ENCODE measurements around the gene VPS9D1. TPM values are rescaled to one million over a fixed set of nuclear protein-coding genes. Genes with fewer than 3 reads are reported as not detected.

The VPS9D1 gene
- polyA plus RNA-seq, 2 of the 4 experiments (the other 2 are of a cell fraction) = 2.1 to 5.4 TPM

GRCh38 chr16:89697616-89698331 lies 22.9 kb downstream of the VPS9D1 start:
- Histone ChIP-seq H3K9me3 (no peaks in the 10 kb centered on the region), H3K4me1 (peaks cover 12% of the 10 kb centered on the region), H3K27ac (no peak overlapping the region), H3K4me3 (no peak overlapping the region), H3K4me2 (no peak overlapping the region)
- no peak for FAIRE-seq
- no peak for ATAC-seq
- no peak for DNase-seq (ENCODE audit: low read depth in 1 of 2, low spot score in 1 of 2)
- 94% methylated on average over 19 of the region's 32 CpGs for WGBS (ENCODE audit: missing lambda C conversion rate)
- ChIA-PET CTCF (interaction anchor here (0.5 to 4.3 kb wide), 11 partner anchors 8 to 348 kb away, joined by 3 to 33 read pairs (median 5); partner anchors contain the start of gene CPNE7), POLR2A (interaction anchor here (0.6 to 4.4 kb wide), 2 partner anchors 11 to 56 kb away, joined by 4 to 26 read pairs; partner anchors contain the start of gene CDK10)
- TF ChIP-seq HES2 (IDR thresholded peaks at IDR 0.05) (no peak), NR3C1 (IDR thresholded peaks at IDR 0.05) (no peak), MYC (IDR thresholded peaks at IDR 0.05; ENCODE audit: borderline replicate concordance, low read length) (no peak), CTCF (IDR thresholded peaks at IDR 0.05) (no peak), HEYL (CRISPR knock-in tag; IDR thresholded peaks at IDR 0.05) (no peak), RCOR1 (IDR thresholded peaks at IDR 0.05; ENCODE audit: low read depth, low read length) (no peak), ATOH8 (CRISPR knock-in tag; IDR thresholded peaks at IDR 0.05; ENCODE audit: low read depth) (no peak), ZSCAN20 (CRISPR knock-in tag; IDR thresholded peaks at IDR 0.05) (no peak), ESRRA (IDR thresholded peaks at IDR 0.05; ENCODE audit: borderline replicate concordance, low read length) (no peak), HOXB5 (CRISPR knock-in tag; IDR thresholded peaks at IDR 0.05) (no peak), TP53 (CRISPR knock-in tag; IDR thresholded peaks at IDR 0.05) (no peak), MAZ (IDR thresholded peaks at IDR 0.05; ENCODE audit: borderline replicate concordance, low read depth, low read length) (no peak), ZC3H11A (IDR thresholded peaks at IDR 0.05) (no peak), FOSB (CRISPR knock-in tag; IDR thresholded peaks at IDR 0.05) (no peak), CHD2 (IDR thresholded peaks at IDR 0.05; ENCODE audit: low read length, partially characterized antibody) (no peak), SREBF2 (IDR thresholded peaks at IDR 0.05) (no peak), NFE2L2 (conservative IDR thresholded peaks at IDR 0.05; ENCODE audit: low read length) (no peak), REST (IDR thresholded peaks at IDR 0.05) (no peak)

- CTCF ChIA-PET = interaction anchor here (0.5 to 1.8 kb wide), 5 partner anchors 9 to 163 kb away, joined by 3 to 9 read pairs (median 4); partner anchors contain the start of gene CPNE7
- no peak for TF ChIP-seq FOXS1 (CRISPR knock-in tag; IDR thresholded peaks at IDR 0.05)
- no peak for TF ChIP-seq CHD4 (IDR thresholded peaks at IDR 0.05; ENCODE audit: borderline replicate concordance)
- no peak for TF ChIP-seq ZNF302 (CRISPR knock-in tag; IDR thresholded peaks at IDR 0.05)
- TF ChIP-seq RARB (CRISPR knock-in tag; IDR thresholded peaks at IDR 0.05) = no peak
- TF ChIP-seq TFCP2L1 (CRISPR knock-in tag; IDR thresholded peaks at IDR 0.05) = no peak
- TF ChIP-seq CEBPB (IDR thresholded peaks at IDR 0.05) = no peak
- no peak for TF ChIP-seq USF2 (IDR thresholded peaks at IDR 0.05)
- TF ChIP-seq ATOH8 (CRISPR knock-in tag; IDR thresholded peaks at IDR 0.05; ENCODE audit: low read depth) = no peak
- TF ChIP-seq MAFK (IDR thresholded peaks at IDR 0.05; ENCODE audit: partially characterized antibody) = no peak
- no peak for TF ChIP-seq ESRRA (IDR thresholded peaks at IDR 0.05; ENCODE audit: borderline replicate concordance, low read length)
- TF ChIP-seq NFE2L2 (conservative IDR thresholded peaks at IDR 0.05; ENCODE audit: low read length) = no peak
- no peak for TF ChIP-seq ZSCAN20 (CRISPR knock-in tag; IDR thresholded peaks at IDR 0.05)
- DNase-seq (ENCODE audit: low read depth in 1 of 2, low spot score in 1 of 2) (no peak), ATAC-seq (no peak), FAIRE-seq (no peak)
- WGBS (ENCODE audit: missing lambda C conversion rate) = 96% methylated on average over 16 of the region's 19 CpGs
- Histone ChIP-seq H3K4me1 (peaks cover 10% of the 10 kb centered on the region), H3K4me2 (no peak overlapping the region), H3K27ac (no peak overlapping the region), H3K9me3 (no peaks in the 10 kb centered on the region), H3K4me3 (no peak overlapping the region)
- POLR2A ChIA-PET = interaction anchor here (0.6 to 4.4 kb wide), 2 partner anchors 11 to 57 kb away, joined by 4 to 26 read pairs; partner anchors contain the start of gene CDK10
These were observed 23.5 kb downstream of the VPS9D1 start for GRCh38 chr16:89697161-89697615.

Data from A549 (cell line).